HG03280 (cell line): ENCODE results near the gene CDH6.

Experiments used
- ATAC-seq: cut with Tn5 transposase; IDR thresholded peaks from one replicate; pipeline ENCODE4 v1.9.1; 2021; ENCODE audit warnings: mild to moderate bottlenecking, moderate library complexity; ENCODE audit not compliant: unreplicated experiment

CDH6 gene

DNA sequence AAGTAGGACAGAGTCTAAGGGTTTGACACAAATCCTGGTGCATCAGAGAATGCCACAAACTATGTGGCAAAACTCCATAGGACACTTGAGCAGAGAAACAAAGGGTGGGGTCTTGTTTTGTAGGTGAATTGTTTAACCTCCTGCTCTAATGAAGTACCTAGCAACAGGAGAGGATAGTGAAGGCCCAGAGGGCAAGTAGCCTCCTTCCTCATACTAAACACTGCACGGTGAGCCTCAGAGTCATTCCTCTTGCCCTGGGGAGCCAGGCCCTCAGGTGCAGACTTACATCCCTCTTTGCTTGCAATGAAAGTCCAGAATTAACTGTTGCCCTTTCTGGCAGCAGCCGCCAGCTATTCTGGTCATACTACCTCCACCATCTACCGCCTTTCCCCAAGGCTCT lies 172.3 kb downstream of the CDH6 start:
- no peak for ATAC-seq

DNA sequence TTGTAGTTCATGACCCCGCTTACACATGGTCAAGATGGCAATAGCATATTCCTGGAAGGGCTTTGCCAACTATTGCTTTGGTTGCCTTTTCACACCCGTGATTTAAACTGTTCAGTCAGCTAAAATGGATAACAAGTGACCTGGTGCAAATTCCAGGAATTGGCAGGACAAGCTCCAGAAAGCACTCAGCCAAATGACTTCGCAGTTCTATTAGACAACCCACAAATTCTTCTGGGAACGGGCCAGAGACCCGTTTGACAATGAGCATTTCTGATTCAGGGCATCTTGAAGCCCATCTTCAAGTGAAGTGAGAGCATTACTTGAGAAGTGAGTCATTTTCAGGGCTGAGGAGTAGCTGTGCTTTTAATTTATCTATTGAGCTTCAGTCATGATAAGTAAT lies 173.5 kb downstream of the CDH6 start:
- no peak for ATAC-seq

DNA sequence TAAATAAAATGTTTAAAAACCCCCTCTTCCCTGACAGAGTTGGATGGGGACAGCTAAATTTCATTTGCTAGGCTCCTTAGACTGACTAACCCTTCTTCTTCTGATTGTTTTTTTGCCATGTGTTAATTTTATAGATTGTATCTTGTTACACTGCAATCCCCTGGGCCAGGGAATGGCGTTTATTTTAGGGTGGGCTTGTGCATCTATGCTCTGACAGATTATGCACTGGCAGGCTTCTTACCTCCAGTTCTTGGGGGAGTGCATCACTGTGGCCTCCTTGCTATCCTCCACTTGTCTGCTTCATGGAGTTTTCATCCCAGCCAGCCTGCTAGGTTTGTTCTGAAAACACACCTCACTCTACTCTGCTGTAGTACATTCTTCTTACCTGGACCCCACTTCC lies 178.6 kb downstream of the CDH6 start:
- ATAC-seq, result no peak

DNA sequence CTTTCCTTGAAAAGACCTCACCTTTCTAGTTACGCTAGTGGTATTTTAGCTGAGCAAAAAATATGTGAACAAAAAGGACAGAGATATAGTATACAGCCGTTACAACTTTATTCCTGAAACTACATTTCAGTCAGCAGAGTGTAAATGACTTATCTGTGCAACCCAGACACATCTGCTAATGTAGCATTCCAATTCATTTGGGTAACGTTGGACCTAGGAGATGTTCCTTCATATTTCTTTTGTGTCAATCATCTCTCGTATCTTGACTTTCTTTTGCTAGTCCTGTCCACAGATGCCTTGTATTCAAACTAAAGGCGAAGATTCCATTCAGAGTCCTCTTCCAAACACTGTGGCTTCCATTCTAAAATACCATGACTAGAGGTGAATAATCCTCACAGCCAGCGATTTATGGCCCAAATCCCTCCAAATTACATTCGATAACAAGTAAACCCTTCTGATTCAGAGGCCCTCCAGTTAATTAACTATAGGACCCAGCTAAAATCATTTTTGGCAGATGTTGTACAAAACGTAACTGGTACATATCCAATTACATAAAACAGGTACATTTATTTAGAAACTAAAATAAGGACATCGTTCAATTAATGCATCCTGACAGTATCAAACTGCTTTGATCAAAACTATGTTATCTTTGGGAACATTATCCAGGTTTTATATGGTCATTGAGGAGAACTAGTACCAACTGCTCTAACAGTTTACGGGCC lies 182.7 kb downstream of the CDH6 start:
- no peak for ATAC-seq

DNA sequence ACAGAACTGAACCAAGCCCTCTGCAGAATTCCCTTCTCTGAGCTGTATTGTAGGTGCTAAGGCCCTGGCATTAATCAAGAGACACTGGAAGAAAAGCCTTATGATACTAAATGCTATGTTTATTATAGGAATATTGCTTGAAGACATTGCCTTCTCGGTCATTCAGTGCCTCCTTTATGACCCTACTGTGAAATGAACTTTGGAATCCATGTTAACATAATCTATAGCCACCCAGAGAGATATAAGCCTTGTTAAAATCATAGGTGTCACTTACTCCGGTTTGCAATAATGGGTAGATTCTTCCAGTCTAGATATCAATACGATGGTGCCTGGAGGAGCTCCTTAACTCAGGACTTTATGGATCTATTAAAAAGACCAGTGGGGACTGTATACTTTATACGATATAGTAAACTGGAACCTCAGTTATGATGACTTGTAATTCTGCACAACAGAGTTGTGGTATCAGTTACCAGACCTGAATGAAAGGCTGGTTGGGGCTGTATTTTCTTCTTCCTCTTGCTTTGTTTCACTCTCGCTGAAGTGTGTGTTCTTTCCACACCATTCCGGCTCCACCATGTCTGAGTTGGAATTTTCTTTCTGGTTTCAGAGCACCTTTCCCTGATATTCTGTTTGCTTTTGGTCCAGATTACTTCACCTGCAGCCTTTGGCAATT lies 183.9 kb downstream of the CDH6 start:
- no peak for ATAC-seq

DNA sequence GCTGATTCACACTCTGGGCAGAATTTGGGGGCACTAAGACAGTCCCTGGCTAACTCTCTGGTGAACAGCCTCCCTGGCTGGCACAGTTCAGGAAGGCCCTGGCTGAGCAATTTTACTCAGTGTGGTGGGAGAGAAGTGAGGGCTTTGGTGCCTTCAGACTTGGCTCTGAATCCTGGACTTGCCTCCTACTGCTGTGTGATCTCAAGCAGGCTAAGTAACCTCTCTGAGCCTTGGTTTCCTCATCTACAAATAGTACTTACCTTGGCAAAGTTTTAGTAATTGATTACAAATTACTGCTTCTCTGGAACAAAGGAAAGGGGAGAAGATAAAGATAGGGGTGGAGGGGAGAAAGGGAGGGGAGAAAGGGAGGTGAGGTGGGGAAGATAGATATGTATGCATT lies 184.7 kb downstream of the CDH6 start:
- no peak for ATAC-seq
